ENCODE data around the gene TMEM86A.
"Not testable (repeated sequence)": the region's sequence is repeated elsewhere in the genome, so short reads cannot be mapped to it uniquely, and the experiment has no call there.

Gene TMEM86A

DNA sequence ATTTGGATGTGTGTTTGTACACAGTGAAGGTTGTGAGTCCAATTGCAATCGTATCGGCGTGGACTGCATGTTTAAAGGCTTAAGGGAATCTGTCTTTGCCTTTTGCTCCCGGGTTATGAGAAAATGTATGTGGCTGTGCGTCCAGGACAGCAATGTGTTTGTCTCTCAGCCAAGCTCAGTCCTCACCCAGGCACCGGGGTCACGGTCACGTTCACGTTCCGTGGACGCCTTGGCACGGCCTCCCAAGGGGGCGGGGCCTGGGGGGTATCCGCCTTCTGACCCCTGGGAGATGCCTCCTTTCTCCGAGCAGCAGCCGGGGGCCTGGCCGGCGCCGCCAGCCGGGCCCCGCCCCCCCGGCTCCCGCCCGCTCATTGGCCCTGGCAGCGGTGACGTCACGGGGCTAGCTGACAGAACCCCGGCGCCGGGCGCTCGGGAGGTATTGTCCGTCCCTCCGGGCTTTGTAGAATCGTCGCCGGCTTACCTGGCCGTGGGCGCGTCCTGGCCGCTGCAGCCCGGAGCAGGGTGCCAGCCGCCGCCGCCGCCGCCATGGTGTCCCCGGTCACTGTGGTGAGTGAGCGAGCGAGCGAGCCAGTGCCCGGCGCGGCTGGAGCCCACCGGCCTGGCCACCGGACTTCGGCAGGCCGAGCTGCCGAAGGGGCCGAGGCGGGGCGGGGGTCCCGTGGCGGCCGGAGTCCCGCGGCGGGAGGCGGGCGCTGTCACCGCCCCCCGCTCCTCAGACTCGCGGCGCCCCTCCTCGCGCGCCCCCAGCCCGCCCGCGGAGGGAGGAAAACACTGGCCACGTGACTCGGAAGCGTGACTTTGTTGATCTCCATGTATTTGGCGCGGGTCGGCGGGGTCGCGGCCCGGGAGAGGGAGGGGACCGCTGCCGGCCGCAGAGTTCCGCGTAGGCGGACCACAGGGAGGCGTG is at the start of gene TMEM86A:
Gene TMEM86A, plus strand, starts transcription at position 439 of the 928 bp plus-strand sequence. Its CDS starts 108 bp downstream, at position 547.
- H2AFZ ChIP-seq (ENCODE audit: low read depth) = peak within 1 kb of the TSS; percentile 90
- H4K20me1 ChIP-seq (ENCODE audit: insufficient read depth) = no peaks in the 10 kb centered on the region
- no peak within 1 kb of the TSS for H3K4me3 ChIP-seq (IDR thresholded peaks at IDR 0.05; ENCODE audit: insufficient read depth, low read depth, low read length)
- peaks cover 19% of the 10 kb centered on the region for H3K4me1 ChIP-seq (ENCODE audit: low read depth, poor library complexity, severe bottlenecking)
- H3K27me3 ChIP-seq (ENCODE audit: insufficient read depth, low read depth) = no peaks in the 10 kb centered on the region
- no peaks in the 10 kb centered on the region for H3K79me2 ChIP-seq (ENCODE audit: insufficient read depth, low read depth)
- H3K4me2 ChIP-seq = peak within 1 kb of the TSS; percentile 88
- no peak within 1 kb of the TSS for H3K27ac ChIP-seq
- no peaks in the 10 kb centered on the region for H3K36me3 ChIP-seq (ENCODE audit: insufficient read depth)
- H3K9ac ChIP-seq = peak within 1 kb of the TSS; percentile 23; the same call in 1 of the 2 replicates
- no peak for TF ChIP-seq CTCF (conservative IDR thresholded peaks at IDR 0.05; ENCODE audit: low read depth, low read length)

DNA sequence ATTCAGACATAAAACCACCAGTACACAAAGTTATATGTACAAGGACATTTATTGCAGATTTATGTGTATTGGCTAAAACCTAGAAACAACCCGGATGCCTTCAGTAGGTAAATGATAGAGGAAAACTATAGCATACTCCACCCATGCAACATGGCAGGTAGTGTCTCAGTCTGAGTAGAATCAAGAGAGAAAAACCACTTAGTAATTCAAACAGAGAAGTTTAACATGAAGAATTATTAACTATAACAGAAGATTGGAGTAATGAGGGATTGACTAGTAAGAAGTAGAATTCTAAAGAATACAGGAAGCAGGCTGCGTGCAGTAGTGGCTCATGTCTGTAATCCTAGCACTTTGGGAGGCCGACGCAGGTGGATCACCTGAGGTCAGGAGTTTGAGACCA is 48.2 kb upstream of the TMEM86A start:
- H3K4me3 ChIP-seq (IDR thresholded peaks at IDR 0.05; ENCODE audit: insufficient read depth, low read depth, low read length) = no peak overlapping the region
- H3K27ac ChIP-seq = no peak overlapping the region
- H4K20me1 ChIP-seq (ENCODE audit: insufficient read depth) = no peaks in the 10 kb centered on the region
- no peaks in the 10 kb centered on the region for H3K79me2 ChIP-seq (ENCODE audit: insufficient read depth, low read depth)
- H3K9ac ChIP-seq = no peak overlapping the region
- H3K4me1 ChIP-seq (ENCODE audit: low read depth, poor library complexity, severe bottlenecking) = no peaks in the 10 kb centered on the region
- TF ChIP-seq CTCF (conservative IDR thresholded peaks at IDR 0.05; ENCODE audit: low read depth, low read length) = no peak
- H3K4me2 ChIP-seq = no peak overlapping the region
- H3K27me3 ChIP-seq (ENCODE audit: insufficient read depth, low read depth) = no peaks in the 10 kb centered on the region
- no peaks in the 10 kb centered on the region for H3K36me3 ChIP-seq (ENCODE audit: insufficient read depth)
- H2AFZ ChIP-seq (ENCODE audit: low read depth) = no peak overlapping the region

GRCh38 chr11:18650859-18651557 is 47.6 kb upstream of the TMEM86A start:
- no peak overlapping the region for H3K9ac ChIP-seq
- H3K27me3 ChIP-seq (ENCODE audit: insufficient read depth, low read depth) = no peaks in the 10 kb centered on the region
- no peaks in the 10 kb centered on the region for H4K20me1 ChIP-seq (ENCODE audit: insufficient read depth)
- H3K4me3 ChIP-seq (IDR thresholded peaks at IDR 0.05; ENCODE audit: insufficient read depth, low read depth, low read length) = no peak overlapping the region
- H2AFZ ChIP-seq (ENCODE audit: low read depth) = no peak overlapping the region
- TF ChIP-seq CTCF (conservative IDR thresholded peaks at IDR 0.05; ENCODE audit: low read depth, low read length) = peak; percentile 70
- H3K27ac ChIP-seq = no peak overlapping the region
- no peaks in the 10 kb centered on the region for H3K4me1 ChIP-seq (ENCODE audit: low read depth, poor library complexity, severe bottlenecking)
- H3K4me2 ChIP-seq = no peak overlapping the region
- no peaks in the 10 kb centered on the region for H3K36me3 ChIP-seq (ENCODE audit: insufficient read depth)
- H3K79me2 ChIP-seq (ENCODE audit: insufficient read depth, low read depth) = no peaks in the 10 kb centered on the region

GRCh38 chr11:18657673-18658072 is 40.9 kb upstream of the TMEM86A start:
- Histone ChIP-seq H3K36me3 (ENCODE audit: insufficient read depth) (no peaks in the 10 kb centered on the region), H2AFZ (ENCODE audit: low read depth) (no peak overlapping the region), H3K79me2 (ENCODE audit: insufficient read depth, low read depth) (no peaks in the 10 kb centered on the region)

DNA sequence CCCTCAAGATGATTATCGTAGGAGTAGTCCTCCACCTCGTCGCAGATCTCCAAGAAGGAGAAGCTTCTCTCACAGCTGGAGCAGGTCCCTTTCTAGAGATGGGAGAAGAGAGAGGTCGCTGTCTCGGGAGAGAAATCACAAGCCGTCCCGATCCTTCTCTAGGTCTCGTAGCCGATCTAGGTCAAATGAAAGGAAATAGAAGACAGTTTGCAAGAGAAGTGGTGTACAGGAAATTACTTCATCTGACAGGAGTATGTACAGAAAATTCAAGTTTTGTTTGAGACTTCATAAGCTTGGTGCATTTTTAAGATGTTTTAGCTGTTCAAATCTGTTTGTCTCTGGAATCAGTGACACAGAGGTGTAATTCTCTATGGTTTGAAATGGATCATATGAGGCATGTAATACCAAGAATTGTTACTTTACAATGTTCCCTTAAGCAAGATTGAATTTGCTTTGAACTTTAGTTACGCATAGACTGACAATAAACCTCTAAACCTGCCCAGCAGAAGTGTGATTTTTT is 33.2 kb upstream of the TMEM86A start:
- not testable (repeated sequence) for H3K27ac ChIP-seq; H3K79me2 ChIP-seq (ENCODE audit: insufficient read depth, low read depth); H3K4me2 ChIP-seq; H3K4me3 ChIP-seq (IDR thresholded peaks at IDR 0.05; ENCODE audit: insufficient read depth, low read depth, low read length); H3K36me3 ChIP-seq (ENCODE audit: insufficient read depth); H3K9ac ChIP-seq; H4K20me1 ChIP-seq (ENCODE audit: insufficient read depth); H2AFZ ChIP-seq (ENCODE audit: low read depth); H3K27me3 ChIP-seq (ENCODE audit: insufficient read depth, low read depth); H3K4me1 ChIP-seq (ENCODE audit: low read depth, poor library complexity, severe bottlenecking)

More at GRCh38 chr11:18657673-18658072, 40.9 kb upstream of the TMEM86A start:
- Histone ChIP-seq H3K9ac (no peak overlapping the region), H3K4me2 (no peak overlapping the region), H3K4me3 (IDR thresholded peaks at IDR 0.05; ENCODE audit: insufficient read depth, low read depth, low read length) (no peak overlapping the region), H3K27me3 (ENCODE audit: insufficient read depth, low read depth) (no peaks in the 10 kb centered on the region), H4K20me1 (ENCODE audit: insufficient read depth) (no peaks in the 10 kb centered on the region), H3K27ac (no peak overlapping the region), H3K4me1 (ENCODE audit: low read depth, poor library complexity, severe bottlenecking) (no peaks in the 10 kb centered on the region)
- no peak for TF ChIP-seq CTCF (conservative IDR thresholded peaks at IDR 0.05; ENCODE audit: low read depth, low read length)
